Measurements from ENCODE around the gene COQ8A.

COQ8A gene

DNA sequence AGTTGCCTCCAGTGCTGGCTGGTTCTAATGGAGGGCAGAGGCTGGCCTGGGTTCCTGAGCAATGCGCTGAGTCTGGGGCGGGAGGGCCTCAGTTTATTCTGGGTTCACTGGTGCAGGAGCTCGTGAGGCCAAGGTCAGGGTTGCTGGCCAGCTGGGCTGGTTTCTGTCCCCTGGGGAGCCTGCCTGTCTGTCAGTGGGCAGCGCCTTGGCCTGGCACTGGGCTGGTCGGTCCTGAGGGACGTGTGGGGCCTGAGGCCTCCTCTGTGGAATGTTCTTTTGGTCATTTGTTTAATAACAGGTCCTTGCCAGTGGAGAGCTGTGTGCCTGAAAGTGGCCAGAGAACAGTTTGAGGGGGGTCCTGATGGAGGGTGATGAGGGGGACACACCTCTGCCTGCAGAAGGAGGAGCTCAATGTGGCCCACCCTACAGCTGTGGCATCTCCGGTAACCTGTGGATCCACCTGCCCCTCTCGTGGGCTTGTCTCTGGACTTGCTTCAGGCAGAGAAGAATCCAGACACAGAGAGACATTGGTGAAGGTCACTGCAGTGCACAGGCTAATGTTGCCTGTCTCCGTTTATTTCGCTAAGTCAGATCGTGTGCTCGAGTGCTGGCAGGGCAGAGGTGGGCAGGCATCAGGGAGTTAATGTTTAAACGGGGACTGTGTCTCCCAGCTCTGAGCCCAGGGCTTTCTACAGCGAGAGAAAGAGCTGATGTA lies 34.6 kb downstream of the COQ8A start:
- no peak for DNase-seq

DNA sequence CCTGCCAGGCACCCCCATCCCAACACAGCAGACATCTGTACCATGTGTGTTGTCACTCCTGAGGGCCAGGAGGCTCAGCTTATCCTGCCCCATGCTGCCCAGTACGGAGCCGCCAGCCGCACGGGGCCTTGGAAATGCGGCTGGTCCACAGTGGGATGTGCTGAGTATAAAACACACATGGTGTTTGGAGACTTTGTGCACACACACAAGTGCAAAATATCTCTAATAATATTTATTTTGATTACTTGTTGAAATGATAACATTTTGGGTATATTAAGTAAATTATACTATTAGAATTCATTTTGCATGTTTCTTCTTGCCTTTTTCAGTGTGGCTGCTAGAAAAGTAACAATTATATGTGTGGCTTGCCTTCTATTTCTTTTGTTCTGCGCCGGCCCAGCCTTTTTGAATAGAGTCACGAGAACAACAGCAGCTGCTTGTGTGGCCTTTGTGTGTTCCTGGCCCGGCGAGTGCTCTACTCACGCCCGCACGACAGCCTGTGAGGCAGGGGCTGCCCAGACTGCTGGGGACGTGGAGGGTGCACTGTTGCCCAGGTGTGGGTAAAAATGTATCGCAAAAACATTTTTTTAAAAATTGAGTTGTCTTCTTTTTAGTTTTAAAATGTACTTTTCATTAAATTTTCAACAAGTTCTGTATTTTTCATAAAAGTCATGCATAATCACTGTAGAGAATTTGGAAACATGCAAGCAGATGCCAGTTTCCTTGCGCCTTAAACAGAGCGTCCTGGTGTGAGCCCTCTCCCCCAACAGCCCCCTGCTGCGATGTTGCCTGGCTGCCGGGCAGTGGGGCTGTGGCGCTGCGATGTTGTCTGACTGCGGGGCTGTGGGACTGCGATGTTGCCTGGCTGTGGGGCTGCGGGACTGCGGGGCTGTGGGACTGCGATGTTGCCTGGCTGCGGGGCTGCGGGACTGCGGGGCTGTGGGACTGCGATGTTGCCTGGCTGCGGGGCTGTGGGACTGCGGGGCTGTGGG lies 35.5 kb downstream of the COQ8A start:
- DNase-seq: peak; percentile 26

DNA sequence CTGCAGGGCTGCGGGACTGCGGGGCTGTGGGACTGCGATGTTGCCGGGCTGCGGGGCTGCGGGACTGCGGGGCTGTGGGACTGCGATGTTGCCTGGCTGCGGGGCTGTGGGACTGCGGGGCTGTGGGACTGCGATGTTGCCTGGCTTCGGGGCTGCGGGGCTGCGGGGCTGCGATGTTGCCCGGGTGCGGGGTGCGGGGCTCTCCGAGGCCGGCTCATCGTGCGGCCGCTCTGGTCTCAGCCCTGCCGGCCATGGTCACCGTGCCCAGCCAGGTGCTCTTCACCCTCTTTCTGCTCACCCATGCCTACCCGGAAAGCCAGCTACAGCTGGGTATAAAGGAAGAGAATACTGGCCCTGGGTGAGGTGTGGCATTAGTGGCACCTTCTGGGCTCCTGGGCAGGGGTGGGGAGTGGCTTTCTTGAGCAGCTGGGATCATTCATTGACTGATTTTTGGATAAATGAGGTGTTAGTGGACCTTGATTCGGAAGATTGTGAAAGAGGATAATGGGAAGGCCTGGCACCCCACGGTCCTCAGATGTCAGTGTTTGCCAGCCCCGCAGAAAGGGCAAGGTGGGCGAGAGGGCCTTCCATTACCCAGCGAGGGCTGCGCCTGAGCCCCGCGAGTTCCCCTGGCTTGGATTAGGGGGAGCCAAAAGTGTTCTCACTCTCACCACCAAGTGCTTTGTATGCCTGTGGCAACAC lies 36.3 kb downstream of the COQ8A start:
- no peak for DNase-seq

- no peak for DNase-seq
Observed at GRCh38 chr1:226976978-226977642, 37.0 kb downstream of the COQ8A start.

GRCh38 chr1:226977643-226978431 lies 37.7 kb downstream of the COQ8A start:
- no peak for DNase-seq

DNA sequence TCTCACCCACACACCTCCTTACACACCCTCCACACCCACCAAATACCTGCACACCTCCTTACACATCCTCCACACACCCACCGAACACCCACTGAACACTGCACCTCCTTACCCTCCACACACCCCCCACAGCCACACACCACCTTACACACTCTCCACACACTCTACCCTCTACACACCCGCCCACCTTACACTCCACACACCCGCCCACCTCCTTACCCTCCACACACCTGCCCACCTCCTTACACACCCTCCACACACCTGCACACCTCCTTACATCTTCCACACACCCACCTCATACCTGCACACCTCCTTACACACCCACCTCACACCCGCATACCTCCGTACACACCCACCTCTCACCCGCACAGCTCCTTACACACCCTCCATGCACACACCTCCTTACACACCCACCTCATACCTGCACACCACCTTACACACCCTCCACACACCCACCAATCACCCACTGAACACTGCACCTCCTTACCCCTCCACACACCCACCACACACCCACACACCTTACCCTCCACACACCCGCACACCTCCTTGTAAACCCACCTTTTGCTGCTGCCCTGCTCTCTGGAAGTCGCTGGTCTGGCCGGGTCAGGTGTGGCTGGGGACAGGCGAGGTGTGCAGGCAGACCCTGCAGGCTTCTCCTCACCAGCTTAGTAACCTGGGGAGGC lies 38.5 kb downstream of the COQ8A start:
- no peak for DNase-seq

DNA sequence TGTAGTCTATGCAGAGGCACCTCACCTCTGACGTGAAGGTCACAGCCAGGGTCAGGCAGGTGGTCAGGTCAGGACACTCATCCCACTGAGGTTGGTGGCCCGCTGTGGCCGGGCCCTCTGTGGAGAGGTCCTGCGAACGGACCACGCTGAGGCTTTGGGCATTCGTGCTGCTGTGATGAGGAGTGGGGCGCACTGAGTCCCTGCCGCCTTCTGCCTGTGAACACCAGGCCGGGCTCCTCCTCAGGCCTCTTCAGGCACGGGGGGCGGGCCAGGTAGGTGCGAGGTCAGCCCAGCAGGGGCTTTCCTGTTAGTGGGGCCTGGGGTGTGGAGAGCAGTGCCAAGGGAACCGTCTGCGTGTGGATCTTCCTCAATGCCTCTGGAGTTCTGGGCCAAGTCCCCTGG lies 39.0 kb downstream of the COQ8A start:
- no peak for DNase-seq

- DNase-seq: no peak
Observed at GRCh38 chr1:226979517-226980121, 39.5 kb downstream of the COQ8A start.

GRCh38 chr1:226980122-226980560 lies 40.0 kb downstream of the COQ8A start:
- no peak for DNase-seq

GRCh38 chr1:226980565-226981385 lies 40.7 kb downstream of the COQ8A start:
- no peak for DNase-seq

DNA sequence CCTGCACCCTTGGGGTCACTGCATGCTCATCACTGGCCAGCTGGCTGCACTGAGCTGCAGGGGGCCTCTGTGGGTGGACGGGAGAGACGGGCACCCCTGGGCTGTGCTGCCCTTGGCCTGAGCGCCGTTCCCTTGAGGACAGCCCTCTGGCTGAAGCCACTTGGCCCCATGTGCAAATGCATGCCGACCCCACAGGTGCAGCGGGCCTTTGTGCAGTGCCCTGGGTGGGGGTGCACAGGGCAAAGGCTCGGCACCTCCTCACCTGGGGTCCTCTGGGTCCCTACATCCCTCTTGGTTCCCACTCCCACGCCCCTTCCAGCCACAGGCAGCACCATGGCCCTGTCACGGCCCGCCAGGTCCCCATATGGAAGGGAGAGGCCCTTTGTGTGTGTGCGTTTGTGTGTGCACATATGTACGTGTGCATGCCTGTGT lies 41.3 kb downstream of the COQ8A start:
- DNase-seq: no peak

GRCh38 chr1:226981838-226982237 lies 41.7 kb downstream of the COQ8A start:
- DNase-seq: no peak

- no peak for DNase-seq
Observed at GRCh38 chr1:226982451-226983177, 42.5 kb downstream of the COQ8A start.

DNA sequence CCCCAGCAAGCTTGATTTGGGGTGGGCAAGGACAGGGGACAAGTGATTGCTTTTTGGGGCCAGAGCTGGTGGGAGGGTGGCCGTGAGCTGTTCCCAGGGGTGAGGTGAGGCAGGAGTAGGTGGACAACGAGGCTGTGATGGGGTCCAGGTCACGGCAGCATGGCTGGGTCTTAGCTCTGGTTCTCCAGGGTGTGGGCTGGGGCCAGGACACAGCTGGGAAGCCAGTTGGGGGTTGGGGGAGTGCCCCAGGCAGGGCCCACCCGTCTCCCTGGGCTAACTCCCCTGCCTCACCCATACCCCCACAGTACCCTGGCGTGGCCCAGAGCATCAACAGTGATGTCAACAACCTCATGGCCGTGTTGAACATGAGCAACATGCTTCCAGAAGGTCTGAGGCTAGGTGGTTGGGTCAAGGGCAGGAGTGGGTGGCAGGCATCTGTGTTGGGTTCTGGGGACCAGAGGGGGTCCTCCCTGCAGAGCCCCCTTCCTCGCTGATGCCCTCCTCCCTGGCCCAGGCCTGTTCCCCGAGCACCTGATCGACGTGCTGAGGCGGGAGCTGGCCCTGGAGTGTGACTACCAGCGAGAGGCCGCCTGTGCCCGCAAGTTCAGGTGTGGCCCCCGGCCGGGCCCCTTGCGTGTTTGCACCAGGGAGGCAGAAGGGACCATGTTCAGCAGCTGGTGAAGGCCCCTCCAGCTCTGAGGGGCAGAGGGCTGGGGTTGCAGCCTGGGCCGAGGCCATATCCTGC lies 43.3 kb downstream of the COQ8A start:
- DNase-seq: no peak

- no peak for DNase-seq
Observed at GRCh38 chr1:226983992-226984364, 43.9 kb downstream of the COQ8A start.

DNA sequence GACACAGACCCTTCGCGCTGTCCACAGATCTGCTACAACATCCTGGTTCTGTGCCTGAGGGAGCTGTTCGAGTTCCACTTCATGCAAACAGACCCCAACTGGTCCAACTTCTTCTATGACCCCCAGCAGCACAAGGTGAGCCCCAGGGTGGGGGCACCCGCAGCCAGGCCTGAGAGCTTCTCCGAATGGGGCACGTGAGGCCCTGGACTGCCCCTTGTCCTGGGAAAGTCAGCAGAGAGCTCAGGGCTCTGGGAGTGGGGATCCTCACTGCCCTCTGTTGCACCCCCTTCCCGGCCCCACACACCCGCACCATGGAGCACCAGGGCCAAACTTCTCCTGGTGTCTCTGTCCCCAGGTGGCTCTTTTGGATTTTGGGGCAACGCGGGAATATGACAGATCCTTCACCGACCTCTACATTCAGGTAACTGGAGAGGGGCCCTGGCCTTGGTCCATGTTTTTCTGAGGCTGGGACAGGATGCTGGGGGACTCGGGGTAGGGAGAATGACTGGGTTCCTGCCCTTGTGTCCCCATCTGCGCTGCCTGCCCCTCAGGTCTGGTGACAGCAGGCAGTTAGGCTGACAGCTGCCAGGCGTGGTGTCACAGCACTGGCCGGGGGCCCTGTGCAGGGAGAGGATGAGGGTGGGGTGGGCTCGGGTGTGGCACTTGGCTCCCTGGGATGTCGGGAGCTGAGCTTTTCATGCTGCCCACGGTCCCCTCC lies 44.6 kb downstream of the COQ8A start:
- DNase-seq: peak; percentile 76

DNA sequence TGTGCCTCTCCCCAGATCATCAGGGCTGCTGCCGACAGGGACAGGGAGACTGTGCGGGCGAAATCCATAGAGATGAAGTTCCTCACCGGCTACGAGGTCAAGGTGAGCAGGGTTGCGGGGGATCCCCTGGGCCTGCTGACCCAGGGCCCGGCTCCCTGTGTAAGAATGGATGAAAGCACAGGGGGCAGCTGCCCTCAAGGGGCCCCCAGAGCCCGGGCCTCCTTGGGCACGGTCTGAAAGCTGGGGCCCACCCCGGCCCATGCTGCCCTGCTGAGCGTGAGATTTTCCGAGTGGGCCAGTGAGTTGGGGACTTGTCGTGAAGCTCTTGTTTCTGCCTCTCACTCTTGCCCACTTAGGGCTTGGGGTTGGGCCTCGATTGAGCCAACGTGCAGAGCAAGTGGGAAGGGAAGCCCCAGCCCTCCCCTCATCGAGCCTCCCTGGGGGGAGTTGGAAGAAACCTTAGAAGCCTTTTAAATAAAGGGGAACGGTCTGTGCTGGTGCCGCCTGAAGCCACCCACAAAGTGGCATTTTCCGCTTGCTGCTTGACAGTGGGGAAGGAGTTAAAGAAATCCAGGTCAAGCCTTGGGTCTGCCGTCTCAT lies 45.2 kb downstream of the COQ8A start:
- no peak for DNase-seq

All from NCI-H1694 (cell line).